OCI-LY1 (cell line): ENCODE data around the gene AFDN.

ENCODE experiments used
- CTCF ChIP-seq: fragments of 200-600 bp; sonication (generic), shearing (Covaris generic); IDR thresholded peaks from 2 replicates; pipeline ENCODE4 v1.5.1; 2017; ENCODE audit warnings: mild to moderate bottlenecking, antibody characterized with exemption, low read length, moderate library complexity, mixed read lengths
- EZH2 ChIP-seq: fragments of 200-600 bp; sonication (generic), shearing (Covaris generic); IDR thresholded peaks from 2 replicates; pipeline ENCODE4 v1.8.0; 2017; ENCODE audit warnings: borderline replicate concordance, mixed run types, mild to moderate bottlenecking, antibody characterized with exemption, low read length, moderate library complexity, mixed read lengths

- TF ChIP-seq EZH2, result no peak
- no peak for TF ChIP-seq CTCF
These were observed 30.3 kb upstream of the AFDN start for GRCh38 chr6:167796192-167796981.
